Caco-2 (cell line): ENCODE data around the gene ACTRT3. TPM values are rescaled to one million over a fixed set of nuclear protein-coding genes. Genes with fewer than 3 reads are reported as not detected.

Source experiments
- BruUV-seq: library from RNA; stranded (reverse); fragments of 400-500 nt; replicated peaks from 2 replicates; lab custom pipeline; 2021; lab: Mats Ljungman, UMichigan
- CTCF ChIA-PET: fragments of 300-600 bp; sonication (Branson Sonifier 250); formaldehyde crosslinking; loops from one replicate; lab custom pipeline; 2022; ENCODE audit warnings: antibody characterized with exemption; lab: Charles Lee
- POLR2A ChIA-PET: fragments of 300-600 bp; sonication (Branson Sonifier 250); formaldehyde crosslinking; loops from one replicate; lab custom pipeline; 2022; ENCODE audit warnings: antibody characterized with exemption; lab: Charles Lee
- DNase-seq, 2 experiments: peaks; one replicate each; pipeline versions ENCODE4 v3.0.0 to v3.0.0-alpha.2; 2020 to 2022
- H3K27me3 ChIP-seq: replicated peaks from 2 replicates; pipeline ENCODE4 v1.6.0; 2011; ENCODE audit warnings: low read length; ENCODE audit not compliant: control insufficient read depth, insufficient read depth
- H3K36me3 ChIP-seq: 2 replicates; pipeline ENCODE4 v1.5.1; 2011; ENCODE audit warnings: low read length; ENCODE audit not compliant: control insufficient read depth, insufficient read depth
- H3K4me1 ChIP-seq: fragments of 250-450 bp; sonication (Bioruptor Pico); 2 replicates; pipeline ENCODE4 v1.5.1; 2020; ENCODE audit warnings: mild to moderate bottlenecking
- H3K4me3 ChIP-seq: 2 replicates; pipeline ENCODE4 v1.5.1; 2011; ENCODE audit warnings: low read depth, mild to moderate bottlenecking, control low read depth, low read length
- H3K9me3 ChIP-seq: fragments of 250-450 bp; sonication (Bioruptor Pico); 2 replicates; pipeline ENCODE4 v1.5.1; 2020; ENCODE audit warnings: mild to moderate bottlenecking, moderate library complexity
- H3K27ac Mint-ChIP-seq: one replicate; pipeline ENCODE4 v1.8.0; 2022; ENCODE audit warnings: mixed read lengths; ENCODE audit not compliant: unreplicated experiment
- H3K27me3 Mint-ChIP-seq: one replicate; pipeline ENCODE4 v1.8.0; 2022; ENCODE audit warnings: mixed read lengths; ENCODE audit not compliant: insufficient read depth, unreplicated experiment
- H3K36me3 Mint-ChIP-seq: one replicate; pipeline ENCODE4 v1.8.0; 2022; ENCODE audit warnings: mild to moderate bottlenecking, mixed read lengths; ENCODE audit not compliant: insufficient read depth, unreplicated experiment
- H3K4me1 Mint-ChIP-seq: one replicate; pipeline ENCODE4 v1.8.0; 2022; ENCODE audit warnings: low read depth, mixed read lengths; ENCODE audit not compliant: unreplicated experiment
- H3K4me3 Mint-ChIP-seq: one replicate; pipeline ENCODE4 v1.8.0; 2022; ENCODE audit warnings: mild to moderate bottlenecking, moderate library complexity, mixed read lengths; ENCODE audit not compliant: unreplicated experiment
- H3K9me3 Mint-ChIP-seq: one replicate; pipeline ENCODE4 v1.8.0; 2022; ENCODE audit warnings: mixed read lengths; ENCODE audit not compliant: unreplicated experiment
- intact Hi-C: fragments of 100-400 bp; cut with micrococcal nuclease; formaldehyde crosslinking; loops from one replicate; pipeline ENCODE4 v1.10.0; 2022; ENCODE audit not compliant: unreplicated experiment
- total RNA-seq: library from RNA; stranded (reverse); gene quantifications from 2 replicates; pipeline ENCODE4 v1.2.3, GENCODE V29; 2022
- TF ChIP-seq, protein P1 (sequence below), 2 experiments: fragments of 200-600 bp in 1 of 2; IDR thresholded peaks; 1 replicate in 1 of 2; 2 replicates in 1 of 2; pipeline versions ENCODE4 v1.5.1 to v1.8.0; 2011 to 2022; ENCODE audit warnings: antibody characterized with exemption in 1 of 2, control low read depth in 1 of 2, inconsistent platforms in 1 of 2, low read depth in 1 of 2, low read length in 1 of 2, mild to moderate bottlenecking in 1 of 2, moderate library complexity in 1 of 2; ENCODE audit not compliant: insufficient read depth in 1 of 2, severe bottlenecking in 1 of 2, unreplicated experiment in 1 of 2

The ACTRT3 gene
- total RNA-seq, 1 experiment from 2014 or later = not detected

DNA sequence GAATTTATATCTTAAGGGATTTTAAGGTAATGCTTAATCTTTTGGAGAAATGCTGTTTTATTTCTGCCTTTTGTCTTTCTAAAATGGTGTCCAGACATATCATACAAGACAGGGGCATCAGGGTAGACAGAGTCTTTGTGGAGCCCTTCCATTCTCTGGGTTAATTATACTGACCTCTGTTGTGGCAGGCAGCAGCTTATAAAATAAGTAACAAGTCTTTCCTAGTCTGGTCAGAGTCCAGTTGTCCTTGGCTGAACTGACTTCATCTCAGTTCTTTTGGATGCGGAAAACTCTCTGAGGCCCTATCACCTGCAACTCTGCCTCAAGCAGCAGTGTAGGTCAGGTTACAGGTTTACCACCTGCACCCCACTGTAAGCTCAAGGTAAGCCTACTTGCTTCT, 23.0 kb upstream of the ACTRT3 start:
- Histone ChIP-seq H3K27me3 (no peaks in the 10 kb centered on the region), H3K9me3 (no peaks in the 10 kb centered on the region), H3K36me3 (no peaks in the 10 kb centered on the region), H3K4me1 (no peaks in the 10 kb centered on the region), H3K4me3 (no peak overlapping the region)
- no TSS peak for BruUV-seq
- intact Hi-C loops = no loop called here
- DNase-seq = no peak
- Mint-ChIP-seq H3K4me1 (no peaks in the 10 kb centered on the region), H3K4me3 (no peak overlapping the region), H3K27me3 (no peaks in the 10 kb centered on the region), H3K9me3 (no peaks in the 10 kb centered on the region), H3K36me3 (no peaks in the 10 kb centered on the region), H3K27ac (no peak overlapping the region)
- ChIA-PET POLR2A (no interaction called here), CTCF (no interaction called here)
- TF ChIP-seq, protein P1, sequence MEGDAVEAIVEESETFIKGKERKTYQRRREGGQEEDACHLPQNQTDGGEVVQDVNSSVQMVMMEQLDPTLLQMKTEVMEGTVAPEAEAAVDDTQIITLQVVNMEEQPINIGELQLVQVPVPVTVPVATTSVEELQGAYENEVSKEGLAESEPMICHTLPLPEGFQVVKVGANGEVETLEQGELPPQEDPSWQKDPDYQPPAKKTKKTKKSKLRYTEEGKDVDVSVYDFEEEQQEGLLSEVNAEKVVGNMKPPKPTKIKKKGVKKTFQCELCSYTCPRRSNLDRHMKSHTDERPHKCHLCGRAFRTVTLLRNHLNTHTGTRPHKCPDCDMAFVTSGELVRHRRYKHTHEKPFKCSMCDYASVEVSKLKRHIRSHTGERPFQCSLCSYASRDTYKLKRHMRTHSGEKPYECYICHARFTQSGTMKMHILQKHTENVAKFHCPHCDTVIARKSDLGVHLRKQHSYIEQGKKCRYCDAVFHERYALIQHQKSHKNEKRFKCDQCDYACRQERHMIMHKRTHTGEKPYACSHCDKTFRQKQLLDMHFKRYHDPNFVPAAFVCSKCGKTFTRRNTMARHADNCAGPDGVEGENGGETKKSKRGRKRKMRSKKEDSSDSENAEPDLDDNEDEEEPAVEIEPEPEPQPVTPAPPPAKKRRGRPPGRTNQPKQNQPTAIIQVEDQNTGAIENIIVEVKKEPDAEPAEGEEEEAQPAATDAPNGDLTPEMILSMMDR (IDR thresholded peaks at IDR 0.05; ENCODE audit: insufficient read depth in 1 of 2, low read depth in 1 of 2, low read length in 1 of 2, severe bottlenecking in 1 of 2, unreplicated experiment in 1 of 2) = no peak

DNA sequence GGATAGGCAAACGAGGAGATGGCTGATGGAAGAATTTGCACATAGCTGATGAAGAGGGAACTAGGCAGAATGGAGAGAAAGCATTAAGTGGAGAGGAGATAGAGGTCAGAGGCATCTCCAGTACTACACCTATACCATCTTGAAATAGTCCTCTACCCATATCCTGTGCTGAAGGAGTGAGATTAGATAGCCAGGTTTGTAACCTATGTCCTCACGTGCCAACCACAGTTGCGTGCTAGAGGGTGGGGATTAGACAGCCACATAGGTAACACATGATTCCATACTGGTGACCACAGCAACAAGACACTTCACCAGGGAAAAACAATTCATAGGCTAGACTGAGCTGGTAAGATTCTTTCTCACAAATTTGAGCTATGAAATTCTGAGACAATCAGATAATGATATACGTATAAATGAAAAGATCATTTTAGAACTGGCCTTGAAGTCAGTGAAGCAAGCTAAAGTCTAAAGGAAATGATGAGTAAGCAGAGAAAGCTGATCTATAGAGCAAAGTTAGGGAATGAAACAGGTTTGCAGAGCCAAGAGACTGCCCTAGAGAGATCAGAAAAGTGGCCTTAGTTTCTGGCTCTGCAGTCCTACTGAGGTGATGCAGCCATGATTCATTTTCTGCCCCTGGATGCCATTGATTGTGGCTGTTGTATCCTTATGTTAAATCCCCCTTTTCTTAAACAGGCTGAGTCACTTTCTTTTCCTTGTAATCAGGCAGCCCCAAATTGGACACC, 21.5 kb upstream of the ACTRT3 start:
- no peak for DNase-seq
- no TSS peak for BruUV-seq
- POLR2A ChIA-PET = no interaction called here
- H3K27me3 Mint-ChIP-seq = no peaks in the 10 kb centered on the region
- H3K27ac Mint-ChIP-seq = no peak overlapping the region
- no peaks in the 10 kb centered on the region for H3K4me1 Mint-ChIP-seq
- Histone ChIP-seq H3K9me3 (no peaks in the 10 kb centered on the region), H3K4me3 (no peak overlapping the region), H3K27me3 (no peaks in the 10 kb centered on the region), H3K36me3 (no peaks in the 10 kb centered on the region; the same call in 1 of the 2 replicates), H3K4me1 (no peaks in the 10 kb centered on the region)
- CTCF ChIA-PET = no interaction called here
- H3K4me3 Mint-ChIP-seq = no peak overlapping the region
- H3K9me3 Mint-ChIP-seq = no peaks in the 10 kb centered on the region
- TF ChIP-seq, protein P1 (IDR thresholded peaks at IDR 0.05; ENCODE audit: insufficient read depth in 1 of 2, low read depth in 1 of 2, low read length in 1 of 2, severe bottlenecking in 1 of 2, unreplicated experiment in 1 of 2) = no peak
- peaks cover 11% of the 10 kb centered on the region for H3K36me3 Mint-ChIP-seq
- intact Hi-C loops = no loop called here

DNA sequence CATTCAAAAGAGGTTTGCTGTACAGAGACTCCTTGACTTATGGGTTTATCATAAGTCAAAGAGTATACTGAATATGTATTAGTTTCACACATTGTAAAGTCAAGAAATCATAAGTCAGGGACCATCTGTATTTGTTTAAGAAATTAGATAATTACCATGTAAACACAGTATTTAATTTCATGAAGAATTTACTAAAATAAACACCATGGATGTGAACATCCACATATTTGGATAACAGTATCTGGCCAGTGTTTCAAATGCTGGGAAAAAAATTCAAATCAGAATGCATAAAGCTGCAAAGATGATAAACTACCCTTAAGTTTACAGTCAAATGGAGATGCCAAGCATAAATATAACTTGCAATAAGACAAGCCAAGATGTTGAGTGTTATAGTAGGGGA, 20.9 kb upstream of the ACTRT3 start:
- Histone ChIP-seq H3K27me3 (no peaks in the 10 kb centered on the region), H3K36me3 (no peaks in the 10 kb centered on the region; the same call in 1 of the 2 replicates), H3K9me3 (no peaks in the 10 kb centered on the region), H3K4me1 (no peaks in the 10 kb centered on the region), H3K4me3 (no peak overlapping the region)
- DNase-seq = no peak
- Mint-ChIP-seq H3K4me3 (no peak overlapping the region), H3K36me3 (peaks cover 18% of the 10 kb centered on the region), H3K27me3 (no peaks in the 10 kb centered on the region), H3K4me1 (no peaks in the 10 kb centered on the region), H3K27ac (no peak overlapping the region), H3K9me3 (no peaks in the 10 kb centered on the region)
- intact Hi-C loops = no loop called here
- no TSS peak for BruUV-seq
- CTCF ChIA-PET = no interaction called here
- TF ChIP-seq, protein P1 (IDR thresholded peaks at IDR 0.05; ENCODE audit: insufficient read depth in 1 of 2, low read depth in 1 of 2, low read length in 1 of 2, severe bottlenecking in 1 of 2, unreplicated experiment in 1 of 2) = no peak
- POLR2A ChIA-PET = no interaction called here
